Loucy (cell line): Measurements from ENCODE around the gene PFKM.

Experiments used
- H2AFZ ChIP-seq: fragments of 200-600 bp; sonication (generic); 2 replicates; pipeline ENCODE4 v1.6.0; 2016; ENCODE audit warnings: antibody characterized with exemption, mild to moderate bottlenecking, low read length, moderate library complexity
- H3F3A ChIP-seq: fragments of 200-600 bp; 2 replicates; pipeline ENCODE4 v1.6.0; 2016; ENCODE audit warnings: antibody characterized with exemption, low read depth, mild to moderate bottlenecking
- H3K27me3 ChIP-seq: fragments of 200-600 bp; sonication (generic); 2 replicates; pipeline ENCODE4 v1.6.1; 2014; ENCODE audit warnings: low read length, mild to moderate bottlenecking; ENCODE audit not compliant: insufficient read depth, poor library complexity, severe bottlenecking
- H3K36me3 ChIP-seq: fragments of 200-600 bp; sonication (generic); 2 replicates; pipeline ENCODE4 v1.6.1; 2016; ENCODE audit warnings: low read length; ENCODE audit not compliant: insufficient read depth
- H3K4me1 ChIP-seq: fragments of 200-600 bp; sonication (generic); 2 replicates; pipeline ENCODE4 v1.5.1; 2014; ENCODE audit warnings: low read length, mild to moderate bottlenecking; ENCODE audit not compliant: insufficient read depth, poor library complexity, severe bottlenecking
- H3K4me2 ChIP-seq: fragments of 200-600 bp; sonication (generic); 2 replicates; pipeline ENCODE4 v1.6.0; 2014; ENCODE audit warnings: antibody characterized with exemption, low read length, low read depth, mild to moderate bottlenecking; ENCODE audit not compliant: poor library complexity, severe bottlenecking
- H3K4me3 ChIP-seq: fragments of 200-600 bp; sonication (generic); 2 replicates; pipeline ENCODE4 v1.5.1; 2014; ENCODE audit warnings: low read length, mild to moderate bottlenecking, mixed read lengths; ENCODE audit not compliant: poor library complexity, severe bottlenecking
- H3K79me2 ChIP-seq: fragments of 200-600 bp; sonication (generic); 2 replicates; pipeline ENCODE4 v1.6.1; 2014; ENCODE audit warnings: low read length; ENCODE audit not compliant: insufficient read depth
- H3K9ac ChIP-seq: fragments of 200-600 bp; sonication (generic); 2 replicates; pipeline ENCODE4 v1.6.0; 2014; ENCODE audit warnings: mild to moderate bottlenecking, low read depth, low read length, moderate library complexity; ENCODE audit not compliant: poor library complexity, severe bottlenecking
- H3K9me2 ChIP-seq: fragments of 200-600 bp; sonication (generic); replicated peaks from 2 replicates; pipeline ENCODE4 v1.6.1; 2016; ENCODE audit warnings: low read depth, low read length, mixed read lengths
- H3K9me3 ChIP-seq: fragments of 200-600 bp; sonication (generic); 2 replicates; pipeline ENCODE4 v1.6.1; 2014; ENCODE audit warnings: mild to moderate bottlenecking, antibody characterized with exemption, low read length, low read depth; ENCODE audit not compliant: insufficient read depth
- H4K20me1 ChIP-seq: fragments of 200-600 bp; sonication (generic); 2 replicates; pipeline ENCODE4 v1.6.0; 2014; ENCODE audit warnings: antibody characterized with exemption, low read length, mild to moderate bottlenecking; ENCODE audit not compliant: insufficient read depth, poor library complexity, severe bottlenecking
- EZH2phosphoT487 ChIP-seq: fragments of 200-600 bp; IDR thresholded peaks from 2 replicates; pipeline ENCODE4 v1.6.1; 2018; ENCODE audit warnings: antibody characterized with exemption, mild to moderate bottlenecking, moderate library complexity, borderline replicate concordance
- TF ChIP-seq, protein P1 (sequence below): fragments of 200-600 bp; sonication (generic); conservative IDR thresholded peaks from 2 replicates; pipeline ENCODE4 v1.5.1; 2014; ENCODE audit warnings: mild to moderate bottlenecking, antibody characterized with exemption, low read length

Gene PFKM

DNA sequence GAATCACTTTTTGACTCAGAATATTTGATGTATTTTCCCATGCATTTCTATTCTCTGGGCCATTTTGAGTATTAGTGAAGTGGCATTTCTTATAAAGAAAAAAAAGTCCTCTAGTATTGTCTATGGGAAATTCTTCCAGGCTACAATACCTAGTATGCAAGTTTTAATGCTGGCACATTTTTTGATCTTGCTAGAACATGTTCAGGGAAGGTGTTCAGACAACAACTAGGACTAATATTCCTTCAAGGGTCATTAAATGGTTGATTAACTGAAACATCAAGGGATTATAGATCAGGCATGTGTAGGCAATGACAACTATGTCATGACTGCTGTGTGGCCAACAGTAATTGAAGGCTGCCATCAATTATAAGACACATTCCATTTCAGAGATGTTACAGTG lies 71.9 kb downstream of the PFKM start:
- no peak overlapping the region for H3K9ac ChIP-seq
- H3K4me3 ChIP-seq = no peak overlapping the region
- H3K9me3 ChIP-seq = no peaks in the 10 kb centered on the region
- H3K27me3 ChIP-seq = no peaks in the 10 kb centered on the region
- no peaks in the 10 kb centered on the region for H4K20me1 ChIP-seq
- no peak overlapping the region for H2AFZ ChIP-seq
- no peaks in the 10 kb centered on the region for H3K79me2 ChIP-seq
- no peaks in the 10 kb centered on the region for H3K36me3 ChIP-seq
- H3F3A ChIP-seq = no peaks in the 10 kb centered on the region
- H3K4me1 ChIP-seq = peaks cover 11% of the 10 kb centered on the region
- H3K4me2 ChIP-seq = no peak overlapping the region
- no peak for TF ChIP-seq EZH2phosphoT487
- TF ChIP-seq, protein P1, sequence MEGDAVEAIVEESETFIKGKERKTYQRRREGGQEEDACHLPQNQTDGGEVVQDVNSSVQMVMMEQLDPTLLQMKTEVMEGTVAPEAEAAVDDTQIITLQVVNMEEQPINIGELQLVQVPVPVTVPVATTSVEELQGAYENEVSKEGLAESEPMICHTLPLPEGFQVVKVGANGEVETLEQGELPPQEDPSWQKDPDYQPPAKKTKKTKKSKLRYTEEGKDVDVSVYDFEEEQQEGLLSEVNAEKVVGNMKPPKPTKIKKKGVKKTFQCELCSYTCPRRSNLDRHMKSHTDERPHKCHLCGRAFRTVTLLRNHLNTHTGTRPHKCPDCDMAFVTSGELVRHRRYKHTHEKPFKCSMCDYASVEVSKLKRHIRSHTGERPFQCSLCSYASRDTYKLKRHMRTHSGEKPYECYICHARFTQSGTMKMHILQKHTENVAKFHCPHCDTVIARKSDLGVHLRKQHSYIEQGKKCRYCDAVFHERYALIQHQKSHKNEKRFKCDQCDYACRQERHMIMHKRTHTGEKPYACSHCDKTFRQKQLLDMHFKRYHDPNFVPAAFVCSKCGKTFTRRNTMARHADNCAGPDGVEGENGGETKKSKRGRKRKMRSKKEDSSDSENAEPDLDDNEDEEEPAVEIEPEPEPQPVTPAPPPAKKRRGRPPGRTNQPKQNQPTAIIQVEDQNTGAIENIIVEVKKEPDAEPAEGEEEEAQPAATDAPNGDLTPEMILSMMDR = no peak
- H3K9me2 ChIP-seq = no peaks in the 10 kb centered on the region

DNA sequence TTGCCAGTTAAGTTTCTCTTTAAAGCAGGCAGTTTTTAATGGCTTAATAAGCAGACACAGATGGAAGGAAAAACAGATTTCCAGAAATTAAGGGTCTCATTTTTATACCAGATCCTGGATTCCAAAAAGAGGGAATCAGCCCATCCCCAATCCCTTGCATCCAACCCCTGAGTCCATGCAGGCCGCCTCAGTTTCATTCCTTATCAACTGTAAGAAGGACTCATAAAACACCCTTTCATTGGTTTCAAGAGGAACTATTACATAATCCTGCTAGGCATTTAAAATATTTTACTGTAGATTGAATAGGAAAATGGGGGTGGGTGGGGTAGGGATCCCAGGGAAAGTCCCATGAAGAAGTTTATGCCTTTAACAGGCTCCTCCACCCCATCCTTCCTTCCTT lies 73.7 kb downstream of the PFKM start:
- H3K9me3 ChIP-seq = no peaks in the 10 kb centered on the region
- no peak for TF ChIP-seq EZH2phosphoT487
- TF ChIP-seq, protein P1 = no peak
- no peaks in the 10 kb centered on the region for H4K20me1 ChIP-seq
- no peak overlapping the region for H2AFZ ChIP-seq
- H3K9me2 ChIP-seq = no peaks in the 10 kb centered on the region
- no peak overlapping the region for H3K4me2 ChIP-seq
- H3K27me3 ChIP-seq = no peaks in the 10 kb centered on the region
- H3K4me3 ChIP-seq = no peak overlapping the region
- no peaks in the 10 kb centered on the region for H3F3A ChIP-seq
- no peaks in the 10 kb centered on the region for H3K79me2 ChIP-seq
- H3K9ac ChIP-seq = no peak overlapping the region
- H3K36me3 ChIP-seq = no peaks in the 10 kb centered on the region
- H3K4me1 ChIP-seq = peaks cover 13% of the 10 kb centered on the region

DNA sequence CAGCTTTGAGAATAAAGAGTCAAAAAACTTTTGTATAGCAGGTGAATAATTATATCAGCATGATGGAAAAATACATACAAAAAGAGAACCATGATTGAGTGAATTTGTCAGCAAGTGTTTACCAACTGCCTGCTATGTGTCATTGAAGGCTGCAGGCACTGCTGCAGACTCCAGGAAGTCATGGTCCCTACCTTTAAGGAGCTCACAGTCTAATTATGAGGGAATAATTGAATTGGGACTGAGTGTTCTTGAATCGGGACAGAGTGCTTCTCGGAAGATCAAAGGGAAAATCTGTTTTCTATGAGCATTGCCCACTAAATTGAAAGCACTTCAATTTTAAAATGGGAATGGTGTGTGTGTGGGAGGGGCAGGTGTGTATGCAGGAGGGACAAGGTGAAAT lies 74.5 kb downstream of the PFKM start:
- Histone ChIP-seq H3K9me2 (no peaks in the 10 kb centered on the region), H3K27me3 (no peaks in the 10 kb centered on the region), H3K9me3 (no peaks in the 10 kb centered on the region), H3K4me2 (no peak overlapping the region), H4K20me1 (no peaks in the 10 kb centered on the region), H3K4me1 (peaks cover 16% of the 10 kb centered on the region), H3K36me3 (no peaks in the 10 kb centered on the region), H3F3A (no peaks in the 10 kb centered on the region), H3K79me2 (peaks cover 4% of the 10 kb centered on the region), H2AFZ (no peak overlapping the region), H3K9ac (no peak overlapping the region), H3K4me3 (no peak overlapping the region)
- TF ChIP-seq EZH2phosphoT487 = no peak
- TF ChIP-seq, protein P1 = no peak
